ENCODE data around the gene SLC35F3.

DNA sequence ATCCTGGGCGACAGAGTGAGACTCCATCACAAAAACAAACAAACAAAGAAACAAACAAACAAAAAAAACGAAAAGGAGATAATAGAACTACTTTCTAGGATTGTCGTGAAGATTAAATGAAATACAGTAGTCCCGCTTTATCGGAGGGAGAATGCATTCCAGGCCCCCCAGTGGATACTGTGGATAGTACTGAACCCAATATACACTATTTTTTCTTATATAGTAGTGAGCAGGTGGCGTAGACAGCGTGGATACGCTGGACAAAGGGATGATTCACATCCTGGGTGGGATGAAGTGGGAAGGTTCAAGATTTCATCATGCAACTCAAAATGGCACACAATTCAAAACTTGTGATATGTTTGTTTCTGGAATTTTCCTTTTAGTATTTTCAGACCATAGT, 8.0 kb downstream of the SLC35F3 start:
- TF ChIP-seq, protein P1, sequence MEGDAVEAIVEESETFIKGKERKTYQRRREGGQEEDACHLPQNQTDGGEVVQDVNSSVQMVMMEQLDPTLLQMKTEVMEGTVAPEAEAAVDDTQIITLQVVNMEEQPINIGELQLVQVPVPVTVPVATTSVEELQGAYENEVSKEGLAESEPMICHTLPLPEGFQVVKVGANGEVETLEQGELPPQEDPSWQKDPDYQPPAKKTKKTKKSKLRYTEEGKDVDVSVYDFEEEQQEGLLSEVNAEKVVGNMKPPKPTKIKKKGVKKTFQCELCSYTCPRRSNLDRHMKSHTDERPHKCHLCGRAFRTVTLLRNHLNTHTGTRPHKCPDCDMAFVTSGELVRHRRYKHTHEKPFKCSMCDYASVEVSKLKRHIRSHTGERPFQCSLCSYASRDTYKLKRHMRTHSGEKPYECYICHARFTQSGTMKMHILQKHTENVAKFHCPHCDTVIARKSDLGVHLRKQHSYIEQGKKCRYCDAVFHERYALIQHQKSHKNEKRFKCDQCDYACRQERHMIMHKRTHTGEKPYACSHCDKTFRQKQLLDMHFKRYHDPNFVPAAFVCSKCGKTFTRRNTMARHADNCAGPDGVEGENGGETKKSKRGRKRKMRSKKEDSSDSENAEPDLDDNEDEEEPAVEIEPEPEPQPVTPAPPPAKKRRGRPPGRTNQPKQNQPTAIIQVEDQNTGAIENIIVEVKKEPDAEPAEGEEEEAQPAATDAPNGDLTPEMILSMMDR (conservative IDR thresholded peaks at IDR 0.05 in 1 of 2, IDR thresholded peaks at IDR 0.05 in 1 of 2; ENCODE audit: extremely low read depth in 1 of 2, insufficient read depth in 1 of 2, low read depth in 1 of 2, low read length in 2 of 2), result no peak
- TF ChIP-seq EZH2 (IDR thresholded peaks at IDR 0.05; ENCODE audit: borderline replicate concordance, low read length), result no peak

All from mammary epithelial cell (primary cell).